ENCODE measurements around the gene SPDL1. TPM values are rescaled to one million over a fixed set of nuclear protein-coding genes. Genes with fewer than 3 reads are reported as not detected.
A peak's percentile ranks its signal among the peaks of the same experiment; 100 is the strongest.

Gene SPDL1
- 13.3 TPM for total RNA-seq

- Histone ChIP-seq H3K9me3 (no peaks in the 10 kb centered on the region), H3K36me3 (no peaks in the 10 kb centered on the region), H3K27ac (peak within 1 kb of the TSS; percentile 62), H3K27me3 (no peaks in the 10 kb centered on the region), H3K4me3 (peak within 1 kb of the TSS; percentile 55 to 77), H3K4me1 (peaks cover 12% of the 10 kb centered on the region)
- intact Hi-C loops (cut with DNase I) = loop anchor here (10.0 kb wide), 1 partner anchor 909 kb away; no protein-coding TSS in a partner anchor
- peak; percentile 96 to 97 for DNase-seq (ENCODE audit: extremely low spot score in 2 of 2)
- peak; percentile 81 to 96 for TF ChIP-seq POLR2AphosphoS5 (IDR thresholded peaks at IDR 0.05; ENCODE audit: insufficient read depth in 1 of 2, low read depth in 1 of 2)
- TF ChIP-seq POLR2A (IDR thresholded peaks at IDR 0.05) = peak in 1 of 2 donors; percentile 37
- no peak for TF ChIP-seq CTCF (IDR thresholded peaks at IDR 0.05)
Measured at GRCh38 chr5:169583424-169584220, at the start of gene SPDL1. Gene SPDL1, plus strand, starts transcription at chr5:169583773. Its CDS starts 4,644 bp downstream, at chr5:169588417.

- H3K4me3 ChIP-seq = no peak overlapping the region
- H3K9me3 ChIP-seq = no peaks in the 10 kb centered on the region
- no peaks in the 10 kb centered on the region for H3K27me3 ChIP-seq
- H3K27ac ChIP-seq = no peak overlapping the region
- intact Hi-C loops (cut with DNase I) = no loop called here
- TF ChIP-seq CTCF (IDR thresholded peaks at IDR 0.05) = no peak
- no peak for TF ChIP-seq POLR2A (IDR thresholded peaks at IDR 0.05)
- no peak for TF ChIP-seq POLR2AphosphoS5 (IDR thresholded peaks at IDR 0.05; ENCODE audit: insufficient read depth in 1 of 2, low read depth in 1 of 2)
- H3K36me3 ChIP-seq = no peaks in the 10 kb centered on the region
- no peak for DNase-seq (ENCODE audit: extremely low spot score in 2 of 2)
- no peaks in the 10 kb centered on the region for H3K4me1 ChIP-seq
Measured at GRCh38 chr5:169534311-169534880, 49.2 kb upstream of the SPDL1 start.

GRCh38 chr5:169534939-169535338 is 48.6 kb upstream of the SPDL1 start:
- H3K27ac ChIP-seq = no peak overlapping the region
- H3K27me3 ChIP-seq = no peaks in the 10 kb centered on the region
- intact Hi-C loops (cut with DNase I) = no loop called here
- no peaks in the 10 kb centered on the region for H3K4me1 ChIP-seq
- TF ChIP-seq CTCF (IDR thresholded peaks at IDR 0.05) (no peak), POLR2AphosphoS5 (IDR thresholded peaks at IDR 0.05; ENCODE audit: insufficient read depth in 1 of 2, low read depth in 1 of 2) (no peak), POLR2A (IDR thresholded peaks at IDR 0.05) (no peak)
- no peaks in the 10 kb centered on the region for H3K36me3 ChIP-seq
- H3K4me3 ChIP-seq = no peak overlapping the region
- DNase-seq (ENCODE audit: extremely low spot score in 2 of 2) = no peak
- H3K9me3 ChIP-seq = no peaks in the 10 kb centered on the region

GRCh38 chr5:169538944-169539343 is 44.6 kb upstream of the SPDL1 start:
- intact Hi-C loops (cut with DNase I) = no loop called here

More at GRCh38 chr5:169538944-169539343, 44.6 kb upstream of the SPDL1 start:
- no peaks in the 10 kb centered on the region for H3K4me1 ChIP-seq
- TF ChIP-seq CTCF (IDR thresholded peaks at IDR 0.05) (no peak), POLR2AphosphoS5 (IDR thresholded peaks at IDR 0.05; ENCODE audit: insufficient read depth in 1 of 2, low read depth in 1 of 2) (no peak), POLR2A (IDR thresholded peaks at IDR 0.05) (no peak)
- no peak for DNase-seq (ENCODE audit: extremely low spot score in 2 of 2)
- no peak overlapping the region for H3K4me3 ChIP-seq
- H3K27me3 ChIP-seq = no peaks in the 10 kb centered on the region
- no peak overlapping the region for H3K27ac ChIP-seq
- H3K9me3 ChIP-seq = no peaks in the 10 kb centered on the region
- no peaks in the 10 kb centered on the region for H3K36me3 ChIP-seq
